OCI-LY3 (cell line): ENCODE measurements around the gene OTOA.
A peak's percentile ranks its signal among the peaks of the same experiment; 100 is the strongest.

Source experiments
- H2AFZ ChIP-seq: fragments of 200-600, 300-600 bp; shearing (Covaris generic); 2 replicates; pipeline ENCODE4 v1.6.0; 2014; ENCODE audit warnings: antibody characterized with exemption, low read depth, low read length
- H3K27ac ChIP-seq: fragments of 200-600, 300-600 bp; sonication (generic); 2 replicates; pipeline ENCODE4 v1.5.1; 2014; ENCODE audit warnings: mild to moderate bottlenecking, low read length, moderate library complexity, mixed read lengths
- H3K27me3 ChIP-seq: fragments of 200-600, 300-600 bp; sonication (generic); 2 replicates; pipeline ENCODE4 v1.6.1; 2014; ENCODE audit warnings: low read depth, low read length, mixed read lengths
- H3K36me3 ChIP-seq: fragments of 200-600, 300-600 bp; sonication (generic); replicated peaks from 2 replicates; pipeline ENCODE3; 2014; ENCODE audit warnings: low read depth, low read length, mixed read lengths
- H3K4me1 ChIP-seq: fragments of 300-600, 200-600 bp; sonication (generic); 2 replicates; pipeline ENCODE4 v1.6.1; 2014; ENCODE audit warnings: low read length, mixed read lengths
- H3K4me2 ChIP-seq: fragments of 200-600, 300-600 bp; sonication (generic); 2 replicates; pipeline ENCODE4 v1.6.1; 2014; ENCODE audit warnings: low read length, mixed read lengths
- H3K4me3 ChIP-seq: fragments of 300-600, 200-600 bp; sonication (generic); 2 replicates; pipeline ENCODE4 v1.5.1; 2014; ENCODE audit warnings: antibody characterized with exemption, mild to moderate bottlenecking, low read length, moderate library complexity
- H3K79me2 ChIP-seq: fragments of 300-600, 200-600 bp; shearing (Covaris generic); 2 replicates; pipeline ENCODE4 v1.6.1; 2014; ENCODE audit warnings: mild to moderate bottlenecking, low read length, mixed read lengths
- H3K9ac ChIP-seq: fragments of 300-600, 200-600 bp; shearing (Covaris generic); 2 replicates; pipeline ENCODE4 v1.6.0; 2014; ENCODE audit warnings: mild to moderate bottlenecking, low read length, moderate library complexity
- H3K9me3 ChIP-seq: fragments of 200-600, 300-600 bp; shearing (Covaris generic); 2 replicates; pipeline ENCODE4 v1.6.1; 2014; ENCODE audit warnings: low read length, mixed read lengths; ENCODE audit not compliant: insufficient read depth
- H4K20me1 ChIP-seq: fragments of 200-600, 300-600 bp; sonication (generic); 2 replicates; pipeline ENCODE4 v1.6.1; 2016; ENCODE audit warnings: low read length, mixed read lengths; ENCODE audit not compliant: insufficient read depth
- EZH2phosphoT487 ChIP-seq: fragments of 200-600 bp; shearing (Covaris generic); IDR thresholded peaks from 2 replicates; pipeline ENCODE4 v1.6.1; 2018; ENCODE audit warnings: antibody characterized with exemption, mixed run types, low read depth
- TF ChIP-seq, protein P1 (sequence below): fragments of 200-600, 300-600 bp; sonication (generic); IDR thresholded peaks from 2 replicates; pipeline ENCODE4 v1.5.1; 2014; ENCODE audit warnings: antibody characterized with exemption, low read length, low read depth

OTOA gene

DNA sequence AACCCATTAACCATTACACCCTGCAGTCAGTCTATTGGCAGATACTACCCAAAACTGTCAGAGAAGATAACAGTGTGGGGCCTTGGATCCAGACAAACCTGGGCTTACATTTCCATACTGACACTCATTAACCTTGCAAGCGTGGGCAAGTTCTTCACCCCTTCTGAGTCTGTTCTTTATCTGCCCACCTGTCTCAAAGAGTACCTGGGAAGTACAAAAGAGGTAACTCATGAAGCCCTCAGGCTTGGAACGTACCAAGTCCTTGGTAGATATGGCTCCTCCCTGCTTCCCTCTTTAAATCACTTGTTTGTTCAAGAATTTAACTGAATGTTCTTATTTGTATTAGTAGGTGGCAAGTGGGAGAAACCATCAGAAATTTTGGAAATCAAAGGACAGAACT lies 8.9 kb upstream of the OTOA start:
- peaks cover 15% of the 10 kb centered on the region for H3K36me3 ChIP-seq
- H3K9me3 ChIP-seq = no peaks in the 10 kb centered on the region
- H3K4me1 ChIP-seq = peaks cover 75% of the 10 kb centered on the region
- TF ChIP-seq, protein P1, sequence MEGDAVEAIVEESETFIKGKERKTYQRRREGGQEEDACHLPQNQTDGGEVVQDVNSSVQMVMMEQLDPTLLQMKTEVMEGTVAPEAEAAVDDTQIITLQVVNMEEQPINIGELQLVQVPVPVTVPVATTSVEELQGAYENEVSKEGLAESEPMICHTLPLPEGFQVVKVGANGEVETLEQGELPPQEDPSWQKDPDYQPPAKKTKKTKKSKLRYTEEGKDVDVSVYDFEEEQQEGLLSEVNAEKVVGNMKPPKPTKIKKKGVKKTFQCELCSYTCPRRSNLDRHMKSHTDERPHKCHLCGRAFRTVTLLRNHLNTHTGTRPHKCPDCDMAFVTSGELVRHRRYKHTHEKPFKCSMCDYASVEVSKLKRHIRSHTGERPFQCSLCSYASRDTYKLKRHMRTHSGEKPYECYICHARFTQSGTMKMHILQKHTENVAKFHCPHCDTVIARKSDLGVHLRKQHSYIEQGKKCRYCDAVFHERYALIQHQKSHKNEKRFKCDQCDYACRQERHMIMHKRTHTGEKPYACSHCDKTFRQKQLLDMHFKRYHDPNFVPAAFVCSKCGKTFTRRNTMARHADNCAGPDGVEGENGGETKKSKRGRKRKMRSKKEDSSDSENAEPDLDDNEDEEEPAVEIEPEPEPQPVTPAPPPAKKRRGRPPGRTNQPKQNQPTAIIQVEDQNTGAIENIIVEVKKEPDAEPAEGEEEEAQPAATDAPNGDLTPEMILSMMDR = no peak
- no peak for TF ChIP-seq EZH2phosphoT487
- H2AFZ ChIP-seq = no peak overlapping the region
- peaks cover 9% of the 10 kb centered on the region; the same call in 1 of the 2 replicates for H3K79me2 ChIP-seq
- no peak overlapping the region for H3K9ac ChIP-seq
- peak overlapping the region; percentile 95 for H3K4me2 ChIP-seq
- peaks cover 3% of the 10 kb centered on the region; the same call in 1 of the 2 replicates for H4K20me1 ChIP-seq
- H3K4me3 ChIP-seq = no peak overlapping the region
- H3K27ac ChIP-seq = no peak overlapping the region
- no peaks in the 10 kb centered on the region for H3K27me3 ChIP-seq

DNA sequence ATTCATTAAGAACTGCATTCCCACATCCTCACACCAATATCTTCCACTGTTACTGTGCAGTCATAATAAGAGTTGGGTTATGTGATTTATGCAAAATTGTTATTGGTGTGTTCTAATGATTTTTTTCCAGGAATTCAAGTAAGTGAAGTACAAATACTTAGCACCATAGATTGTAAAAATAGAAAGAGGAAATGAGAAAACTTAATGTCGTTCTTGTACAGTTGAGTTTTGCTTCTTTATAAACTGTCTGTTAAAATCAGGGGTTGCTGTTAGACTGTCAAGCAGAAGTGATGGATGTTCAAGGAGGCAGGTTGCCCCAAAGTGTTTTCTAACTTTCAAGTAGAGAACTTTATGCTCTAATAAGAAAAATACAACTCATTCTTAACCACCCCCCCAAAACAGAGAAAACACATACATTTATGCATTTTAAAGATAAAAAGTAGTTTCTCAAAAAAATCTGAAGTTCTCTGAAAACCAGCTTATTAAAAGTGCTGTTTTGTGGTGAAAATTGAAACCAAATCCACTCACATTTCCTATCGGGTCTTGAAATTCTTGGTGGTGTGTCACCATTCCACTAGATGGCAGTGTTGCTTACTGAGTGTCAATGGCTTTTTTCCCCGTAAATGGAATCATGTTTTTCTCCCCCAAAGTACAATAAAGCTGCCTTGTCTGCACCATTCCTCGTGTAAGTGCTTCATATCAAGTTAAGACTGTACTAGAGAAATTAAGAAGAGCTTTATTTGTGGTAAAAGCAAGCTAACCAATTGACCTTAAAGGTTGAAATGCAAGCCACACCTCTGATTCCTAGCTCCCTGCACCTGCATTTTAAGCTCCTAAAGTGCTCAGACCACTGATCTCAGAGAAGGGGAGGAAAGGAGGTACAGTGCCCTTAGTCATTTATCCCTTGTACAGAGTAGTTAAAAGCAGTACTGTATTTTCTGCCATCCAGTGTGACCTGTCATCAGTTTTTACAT lies 6.7 kb upstream of the OTOA start:
- Histone ChIP-seq H2AFZ (no peak overlapping the region), H3K27ac (peak overlapping the region; percentile 99), H4K20me1 (peaks cover 3% of the 10 kb centered on the region; the same call in 1 of the 2 replicates), H3K9ac (peak overlapping the region; percentile 65), H3K36me3 (peaks cover 15% of the 10 kb centered on the region), H3K4me2 (peak overlapping the region; percentile 95), H3K4me3 (peak overlapping the region; percentile 67), H3K79me2 (peaks cover 5% of the 10 kb centered on the region; the same call in 1 of the 2 replicates), H3K4me1 (peaks cover 70% of the 10 kb centered on the region), H3K9me3 (no peaks in the 10 kb centered on the region), H3K27me3 (no peaks in the 10 kb centered on the region)
- TF ChIP-seq, protein P1 = peak; percentile 96
- no peak for TF ChIP-seq EZH2phosphoT487

- Histone ChIP-seq H3K4me1 (peaks cover 69% of the 10 kb centered on the region), H3K79me2 (0 out of 2 replicates have a peak, but pooled peaks cover 2% of the 10 kb centered on the region), H3K27ac (no peak overlapping the region), H2AFZ (no peak overlapping the region), H3K9ac (no peak overlapping the region), H3K4me2 (no peak overlapping the region; the same call in 1 of the 2 replicates), H3K27me3 (no peaks in the 10 kb centered on the region; the same call in 1 of the 2 replicates), H3K9me3 (no peaks in the 10 kb centered on the region), H3K36me3 (peaks cover 15% of the 10 kb centered on the region), H3K4me3 (no peak overlapping the region), H4K20me1 (peaks cover 3% of the 10 kb centered on the region; the same call in 1 of the 2 replicates)
- TF ChIP-seq EZH2phosphoT487 = no peak
- TF ChIP-seq, protein P1 = no peak
Measured at GRCh38 chr16:21659124-21659523, 4.6 kb upstream of the OTOA start.

DNA sequence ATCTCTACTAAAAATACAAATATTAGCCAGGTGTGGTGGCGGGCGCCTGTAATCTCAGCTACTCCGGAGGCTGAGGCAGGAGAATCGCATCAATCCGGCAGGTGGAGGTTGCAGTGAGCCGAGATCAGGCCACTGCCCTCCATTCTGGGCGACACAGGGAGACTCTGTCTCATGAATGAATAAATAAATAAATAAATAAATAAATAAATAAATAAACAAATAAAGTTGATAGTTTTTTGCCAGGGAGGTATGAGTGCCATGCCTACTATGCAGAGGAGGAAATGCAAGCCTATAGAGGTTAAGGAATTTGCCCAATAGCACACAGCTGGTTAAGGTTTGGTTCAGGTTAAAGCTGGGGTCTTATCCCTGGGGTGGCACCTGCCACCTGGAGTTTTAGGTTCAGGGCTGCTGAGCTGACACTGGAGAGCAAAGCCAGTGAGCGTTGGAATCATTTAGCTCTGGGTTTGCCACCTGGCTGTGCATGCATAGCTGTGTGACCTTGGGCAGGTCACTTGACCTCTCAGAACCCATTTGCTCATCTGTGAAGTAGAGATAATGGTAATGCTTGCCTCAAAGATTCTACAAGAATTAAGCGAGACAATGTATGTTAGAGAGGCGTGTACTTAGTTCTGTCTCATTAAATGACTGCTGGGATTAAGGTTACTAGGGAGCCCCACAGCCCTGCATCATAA lies 1.2 kb downstream of the OTOA start:
- Histone ChIP-seq H3K4me3 (no peak overlapping the region), H3K27me3 (no peaks in the 10 kb centered on the region; the same call in 1 of the 2 replicates), H3K4me1 (peaks cover 19% of the 10 kb centered on the region), H3K27ac (no peak overlapping the region), H2AFZ (no peak overlapping the region), H4K20me1 (no peaks in the 10 kb centered on the region), H3K4me2 (no peak overlapping the region), H3K9me3 (no peaks in the 10 kb centered on the region), H3K79me2 (no peaks in the 10 kb centered on the region), H3K9ac (no peak overlapping the region), H3K36me3 (no peaks in the 10 kb centered on the region)
- no peak for TF ChIP-seq EZH2phosphoT487
- TF ChIP-seq, protein P1 = no peak
